ENCODE results near the gene SPAG17.

SPAG17 gene

GRCh38 chr1:118012515-118013124, 172.4 kb downstream of the SPAG17 start:
- DNase-seq (ENCODE audit: extremely low spot score, insufficient read length, low read depth) (no peak), FAIRE-seq (no peak)

- FAIRE-seq (no peak), DNase-seq (ENCODE audit: extremely low spot score, insufficient read length, low read depth) (no peak)
These were observed 177.0 kb downstream of the SPAG17 start for GRCh38 chr1:118008011-118008410.

GRCh38 chr1:118007391-118007790, 177.6 kb downstream of the SPAG17 start:
- no peak for FAIRE-seq
- DNase-seq (ENCODE audit: extremely low spot score, insufficient read length, low read depth), result no peak

- DNase-seq (ENCODE audit: extremely low spot score, insufficient read length, low read depth) (no peak), FAIRE-seq (no peak)
These were observed 180.7 kb downstream of the SPAG17 start for GRCh38 chr1:118004312-118004711.

GRCh38 chr1:117985973-117986372, 199.1 kb downstream of the SPAG17 start:
- DNase-seq (ENCODE audit: extremely low spot score, insufficient read length, low read depth) (no peak), FAIRE-seq (peak; percentile 54)

- FAIRE-seq (no peak), DNase-seq (ENCODE audit: extremely low spot score, insufficient read length, low read depth) (no peak)
These were observed 199.8 kb downstream of the SPAG17 start for GRCh38 chr1:117985239-117985638.

- DNase-seq (ENCODE audit: extremely low spot score, insufficient read length, low read depth) (no peak), FAIRE-seq (no peak)
These were observed 203.4 kb downstream of the SPAG17 start for GRCh38 chr1:117981455-117982192.

- FAIRE-seq, result no peak
- DNase-seq (ENCODE audit: extremely low spot score, insufficient read length, low read depth), result no peak
These were observed 208.6 kb downstream of the SPAG17 start for GRCh38 chr1:117976381-117976780.

- DNase-seq (ENCODE audit: extremely low spot score, insufficient read length, low read depth) (no peak), FAIRE-seq (no peak)
These were observed 213.3 kb downstream of the SPAG17 start for GRCh38 chr1:117971777-117972176.

GRCh38 chr1:117970252-117970651, 214.8 kb downstream of the SPAG17 start:
- DNase-seq (ENCODE audit: extremely low spot score, insufficient read length, low read depth), result no peak
- FAIRE-seq, result no peak

DNA sequence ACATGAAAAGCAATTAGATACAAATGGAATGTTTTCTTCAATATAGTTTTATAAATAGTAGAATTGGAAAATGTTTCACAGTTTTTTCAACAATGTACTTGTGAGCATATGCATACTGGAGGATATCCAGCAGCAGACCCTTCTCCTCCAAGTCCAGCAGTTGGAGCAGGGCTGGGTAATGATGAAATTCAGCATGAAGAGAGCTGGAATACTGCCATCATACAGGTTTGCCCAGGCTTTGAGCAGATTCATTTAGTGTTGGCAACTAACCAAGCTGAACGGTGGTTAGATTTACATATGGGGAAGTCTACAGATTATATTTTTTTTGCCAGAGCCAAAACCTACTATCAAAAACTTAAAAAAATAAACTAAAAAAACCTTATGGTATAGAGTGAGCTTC, 217.1 kb downstream of the SPAG17 start:
- DNase-seq (ENCODE audit: extremely low spot score, insufficient read length, low read depth), result no peak
- FAIRE-seq, result no peak

DNA sequence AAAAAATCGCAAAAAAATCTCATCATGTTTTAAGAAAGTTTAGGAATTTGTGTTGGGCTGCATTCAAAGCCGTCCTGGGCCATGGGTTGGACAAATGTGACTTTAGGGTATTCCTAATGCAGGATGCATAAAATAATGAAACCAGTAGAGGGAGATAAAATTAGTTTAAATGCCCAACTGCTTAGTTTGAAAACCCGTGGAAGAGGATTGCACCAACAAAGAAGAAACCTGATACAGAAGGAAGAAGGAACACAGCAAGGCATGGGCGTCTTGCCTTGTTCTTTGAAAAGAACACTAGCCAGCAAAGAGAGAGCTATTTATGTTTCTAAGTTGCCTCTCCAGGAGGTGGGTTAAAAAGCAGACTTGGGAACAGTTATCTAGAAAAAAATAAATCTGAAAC, 217.6 kb downstream of the SPAG17 start:
- no peak for DNase-seq (ENCODE audit: extremely low spot score, insufficient read length, low read depth)
- FAIRE-seq, result no peak

- FAIRE-seq (no peak), DNase-seq (ENCODE audit: extremely low spot score, insufficient read length, low read depth) (no peak)
These were observed 220.6 kb downstream of the SPAG17 start for GRCh38 chr1:117964290-117965038.

- no peak for DNase-seq (ENCODE audit: extremely low spot score, insufficient read length, low read depth)
- no peak for FAIRE-seq
These were observed 225.7 kb downstream of the SPAG17 start for GRCh38 chr1:117959364-117959763.

GRCh38 chr1:117952386-117952785, 232.6 kb downstream of the SPAG17 start:
- FAIRE-seq (no peak), DNase-seq (ENCODE audit: extremely low spot score, insufficient read length, low read depth) (no peak)

- DNase-seq (ENCODE audit: extremely low spot score, insufficient read length, low read depth) (no peak), FAIRE-seq (no peak)
These were observed 242.7 kb downstream of the SPAG17 start for GRCh38 chr1:117942293-117942692.

GRCh38 chr1:117933769-117934168, 251.3 kb downstream of the SPAG17 start:
- no peak for DNase-seq (ENCODE audit: extremely low spot score, insufficient read length, low read depth)
- no peak for FAIRE-seq

GRCh38 chr1:117932576-117932975, 252.5 kb downstream of the SPAG17 start:
- FAIRE-seq, result no peak
- no peak for DNase-seq (ENCODE audit: extremely low spot score, insufficient read length, low read depth)

- DNase-seq (ENCODE audit: extremely low spot score, insufficient read length, low read depth) (no peak), FAIRE-seq (peak; percentile 21)
These were observed 254.5 kb downstream of the SPAG17 start for GRCh38 chr1:117930484-117930883.

GRCh38 chr1:117930173-117930447, 254.9 kb downstream of the SPAG17 start:
- DNase-seq (ENCODE audit: extremely low spot score, insufficient read length, low read depth) (no peak), FAIRE-seq (no peak)

All from GM18507 (cell line).